GM21515 (cell line): ENCODE results near the gene SERPINA6.
"Not testable (repeated sequence)": the region's sequence is repeated elsewhere in the genome, so short reads cannot be mapped to it uniquely, and the experiment has no call there.

ENCODE experiments used
- ATAC-seq: cut with Tn5 transposase; IDR thresholded peaks from one replicate; pipeline ENCODE4 v1.9.1; 2021; ENCODE audit not compliant: unreplicated experiment

SERPINA6 gene

GRCh38 chr14:94330432-94330831 lies 7.3 kb upstream of the SERPINA6 start:
- no peak for ATAC-seq

- ATAC-seq = no peak
These were observed 6.7 kb upstream of the SERPINA6 start for GRCh38 chr14:94329857-94330256.

GRCh38 chr14:94328196-94328595 lies 5.1 kb upstream of the SERPINA6 start:
- no peak for ATAC-seq

DNA sequence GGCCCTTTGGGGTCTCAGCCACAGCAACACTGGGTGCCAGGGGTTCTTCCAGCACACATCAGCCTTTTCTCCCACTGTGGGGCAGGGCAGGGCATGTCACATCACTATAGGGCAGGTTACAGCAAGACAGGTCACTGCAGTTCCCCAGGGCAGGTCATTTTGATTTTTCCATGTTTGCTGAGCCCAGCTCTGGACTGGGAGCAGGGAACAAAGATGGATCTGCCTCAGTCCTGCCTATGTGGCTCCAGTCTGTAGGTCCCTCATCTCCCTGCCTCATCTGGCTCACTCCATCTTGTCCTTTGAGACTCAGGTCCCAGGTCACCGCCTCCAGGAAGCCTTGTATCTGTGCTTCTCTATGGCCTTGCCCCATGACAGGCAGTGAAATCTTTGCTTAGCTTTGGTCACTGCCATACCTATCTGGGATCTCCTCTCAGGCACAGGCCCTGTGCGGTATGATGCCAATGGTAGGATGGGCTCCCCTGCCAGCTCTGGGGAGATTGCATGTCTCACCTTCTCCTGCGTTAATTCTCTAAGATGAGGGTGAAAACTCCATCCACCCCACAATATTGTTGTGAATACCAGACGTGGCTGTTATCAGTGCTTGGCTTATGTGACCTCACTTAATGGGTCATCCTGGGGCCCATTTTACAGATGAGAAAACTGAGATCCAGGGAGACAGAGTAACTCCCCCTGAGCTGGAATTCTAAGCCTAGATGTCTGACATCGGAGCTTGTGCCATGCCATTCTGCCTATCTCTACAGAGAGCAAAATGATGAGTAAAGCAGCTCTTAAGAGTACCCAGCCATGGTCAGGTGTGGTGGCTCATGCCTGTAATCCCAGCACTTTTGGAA lies 1.5 kb downstream of the SERPINA6 start:
- no peak for ATAC-seq

- ATAC-seq = no peak
These were observed 2.9 kb downstream of the SERPINA6 start for GRCh38 chr14:94320243-94320642.

DNA sequence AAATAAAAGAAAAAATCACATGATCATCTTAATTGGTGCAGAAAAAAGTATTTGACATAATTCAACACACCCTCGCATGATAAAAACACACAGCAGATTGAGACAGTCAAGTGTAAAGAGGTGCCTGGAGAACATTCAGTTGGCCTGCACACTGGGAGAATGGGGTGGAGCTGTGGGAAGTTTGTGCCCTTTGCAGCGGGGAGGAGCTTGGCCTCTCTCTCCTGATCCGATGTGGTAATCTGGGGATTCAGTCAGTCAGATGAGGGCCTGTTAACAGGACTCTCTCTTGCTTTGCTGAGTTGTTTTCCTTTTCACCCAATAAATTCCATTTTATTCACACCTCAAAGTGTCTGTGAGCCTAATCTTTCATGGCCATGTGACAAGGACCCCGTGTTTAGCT lies 5.9 kb downstream of the SERPINA6 start:
- ATAC-seq = no peak

DNA sequence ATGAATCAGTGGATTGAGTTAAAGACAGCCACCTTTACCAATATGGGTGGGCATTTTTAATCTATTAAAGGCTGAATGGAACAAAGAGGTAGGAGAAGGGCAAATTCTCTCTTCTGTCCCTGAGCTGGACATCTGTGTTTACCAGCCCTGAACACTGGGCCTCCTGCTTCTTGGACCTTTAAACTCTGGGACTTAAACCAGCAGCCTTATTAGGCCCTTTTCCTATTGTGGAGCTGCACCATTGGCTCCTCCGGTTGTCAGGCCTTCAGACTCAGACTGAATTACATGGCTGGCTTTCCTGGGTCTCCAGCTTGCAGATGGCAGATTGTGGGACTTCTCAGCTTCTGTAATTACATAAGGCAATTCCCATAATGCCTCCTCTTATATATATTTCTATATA lies 6.4 kb downstream of the SERPINA6 start:
- no peak for ATAC-seq

GRCh38 chr14:94314890-94315289 lies 8.2 kb downstream of the SERPINA6 start:
- no peak for ATAC-seq

DNA sequence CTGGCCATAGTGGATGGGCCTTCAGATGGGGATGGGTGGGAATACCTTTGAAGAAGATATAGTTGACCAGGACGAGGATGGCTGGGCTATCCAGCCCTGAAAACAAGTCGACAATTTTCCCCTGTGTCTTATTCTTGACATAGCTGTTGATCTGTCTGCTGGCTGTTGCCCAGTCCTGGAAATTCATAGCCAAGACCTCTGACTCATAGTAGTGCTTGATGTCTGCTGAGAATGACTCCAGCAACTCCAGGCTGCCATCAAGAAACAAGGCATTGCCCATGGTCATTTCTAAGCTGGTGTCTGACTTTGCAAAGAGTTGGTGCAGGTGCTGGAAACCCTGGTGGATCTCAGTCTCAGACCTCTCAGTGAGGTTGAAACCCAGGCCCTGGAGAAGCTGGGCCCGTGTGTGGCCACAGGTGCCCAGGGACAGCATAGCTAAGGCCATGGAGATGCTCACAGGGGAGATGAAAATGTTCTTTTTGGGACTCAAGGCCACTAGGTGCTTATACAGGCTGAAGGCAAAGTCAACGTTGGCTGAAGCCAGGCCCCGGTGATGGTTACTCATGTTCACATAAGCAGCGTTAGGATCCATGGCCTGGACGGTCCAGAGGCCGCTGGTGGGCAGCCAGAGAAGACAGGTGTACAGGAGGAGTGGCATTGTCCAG lies 9.0 kb downstream of the SERPINA6 start:
- no peak for ATAC-seq

DNA sequence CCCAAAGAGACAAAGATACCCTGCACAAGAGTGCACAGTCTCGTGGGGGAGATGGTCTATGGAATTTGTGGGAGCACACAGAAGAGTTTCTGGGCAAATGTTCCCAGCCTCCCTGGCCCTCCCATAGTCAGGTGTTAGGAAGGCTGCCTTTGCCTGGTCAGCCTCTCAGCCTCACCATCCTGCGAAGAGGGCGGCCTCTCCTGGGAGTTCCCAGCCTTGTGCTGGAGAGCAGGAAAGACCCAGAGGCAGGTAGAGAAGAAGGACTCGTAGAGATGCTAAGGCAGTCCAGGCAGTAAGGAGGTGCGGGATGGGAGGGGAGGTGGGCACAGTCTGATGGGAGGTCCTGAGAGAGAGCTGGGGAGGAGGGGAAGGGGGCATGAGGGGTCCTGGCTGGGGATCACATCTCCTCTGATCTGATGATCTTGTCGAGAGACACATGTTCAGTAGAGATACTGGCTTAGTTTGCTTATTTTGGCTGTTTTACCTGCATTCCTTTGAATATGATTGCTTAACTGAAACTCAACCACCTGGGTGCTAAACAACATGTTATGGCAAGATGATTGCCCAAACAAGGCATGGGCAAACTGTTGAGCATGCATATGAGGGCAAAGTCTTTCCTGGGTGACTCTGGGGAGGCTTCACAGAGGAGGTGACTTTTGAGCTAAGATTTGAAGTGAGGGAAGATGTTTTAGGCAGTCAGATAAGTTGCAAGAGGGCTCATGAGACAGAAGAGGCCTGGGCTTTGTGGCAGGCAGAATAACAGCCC lies 10.5 kb downstream of the SERPINA6 start:
- ATAC-seq = no peak

DNA sequence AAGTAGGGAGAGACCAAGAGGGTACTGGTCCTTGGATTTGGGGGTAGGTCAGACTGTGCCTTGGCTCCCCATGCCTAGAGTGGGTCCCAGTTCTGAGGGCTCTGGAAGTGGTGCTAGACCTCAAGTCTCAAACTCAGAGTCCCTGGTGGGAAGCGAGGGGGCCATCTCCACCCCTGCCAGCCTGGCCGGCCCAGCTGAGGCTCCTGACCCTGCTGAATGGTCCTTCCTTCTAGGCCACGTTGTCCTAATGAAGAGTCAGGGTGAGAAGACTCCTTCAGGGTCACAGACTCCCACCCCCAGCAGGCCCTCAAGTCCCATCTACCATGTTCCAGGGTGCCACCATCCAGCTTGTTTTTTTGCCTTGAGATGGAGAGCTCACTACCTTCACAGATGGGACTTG lies 12.9 kb downstream of the SERPINA6 start:
- no peak for ATAC-seq

- ATAC-seq = no peak
These were observed 13.4 kb downstream of the SERPINA6 start for GRCh38 chr14:94309721-94310120.

DNA sequence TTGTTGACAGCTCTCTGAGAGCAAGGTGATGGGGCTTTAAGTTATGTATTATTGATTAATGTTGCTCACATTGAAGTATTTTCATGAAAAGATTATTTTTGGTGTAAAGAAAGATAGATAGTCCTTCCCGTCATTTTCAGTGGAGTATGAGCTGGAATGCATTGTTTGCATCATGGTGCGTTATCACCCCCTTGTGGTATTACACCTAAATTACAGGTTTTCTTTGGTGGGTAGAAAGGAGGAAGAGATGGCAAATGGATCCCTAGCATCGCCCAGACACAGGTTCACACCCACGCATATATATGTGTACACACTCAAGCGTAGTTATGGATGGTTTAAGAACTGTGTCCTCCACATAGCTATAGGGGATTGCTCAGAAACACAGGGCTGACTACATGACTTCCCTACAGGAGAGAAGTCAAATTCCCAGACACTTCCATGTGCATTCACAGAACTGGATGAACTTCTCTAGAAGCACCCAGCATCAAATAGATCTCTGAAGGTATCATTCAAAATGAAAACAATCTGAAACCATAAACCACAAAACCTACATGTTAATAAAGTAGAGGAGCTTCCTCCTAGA lies 15.6 kb downstream of the SERPINA6 start:
- no peak for ATAC-seq

- no peak for ATAC-seq
These were observed 16.8 kb downstream of the SERPINA6 start for GRCh38 chr14:94306047-94306978.

GRCh38 chr14:94305620-94306019 lies 17.5 kb downstream of the SERPINA6 start:
- ATAC-seq = no peak

GRCh38 chr14:94304243-94304642 lies 18.9 kb downstream of the SERPINA6 start:
- ATAC-seq = no peak

DNA sequence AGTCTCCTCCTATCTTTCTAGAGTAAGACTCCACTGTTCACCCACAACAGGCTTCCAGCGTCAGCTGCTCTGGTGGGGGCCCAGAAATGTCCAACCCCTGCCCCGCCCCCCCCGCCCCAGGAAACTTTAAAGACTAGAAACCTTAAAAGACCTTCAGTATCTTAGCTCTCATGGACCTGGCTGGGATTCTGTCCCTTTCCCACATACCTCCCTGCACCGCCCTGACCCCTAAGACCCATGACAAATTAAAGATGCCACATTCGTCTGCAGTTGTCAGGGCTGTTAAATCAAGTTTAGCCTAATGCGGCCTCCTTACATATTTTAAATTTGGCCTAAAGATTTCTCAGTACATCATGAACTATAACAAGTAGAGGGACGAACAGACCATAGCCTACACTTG lies 20.0 kb downstream of the SERPINA6 start:
- ATAC-seq = no peak

GRCh38 chr14:94298130-94298529 lies 25.0 kb downstream of the SERPINA6 start:
- no peak for ATAC-seq

- not testable (repeated sequence) for ATAC-seq
These were observed 27.0 kb downstream of the SERPINA6 start for GRCh38 chr14:94296181-94296545.
